ENCODE measurements around the gene CDK13. TPM values are rescaled to one million over a fixed set of nuclear protein-coding genes. Genes with fewer than 3 reads are reported as not detected.

The CDK13 gene
- total RNA-seq, 1 experiment from 2014 or later = 39.2 TPM

- H3K4me1 Mint-ChIP-seq = peaks cover 48% of the 10 kb centered on the region
- ATAC-seq (no peak), DNase-seq (ENCODE audit: low spot score) (no peak)
- H3K27me3 Mint-ChIP-seq (ENCODE audit: low read depth) = no peaks in the 10 kb centered on the region
- H3K9me3 Mint-ChIP-seq = peaks cover 15% of the 10 kb centered on the region
- TF ChIP-seq ZNF121 (CRISPR knock-in tag; IDR thresholded peaks at IDR 0.05) (peak; percentile 79; the same call in 1 of the 2 replicates), KAT7 (CRISPR knock-in tag; IDR thresholded peaks at IDR 0.05; ENCODE audit: borderline replicate concordance) (no peak)
- ChIA-PET POLR2A (no interaction called here), CTCF (no interaction called here)
- peaks cover 19% of the 10 kb centered on the region for H3K36me3 Mint-ChIP-seq
- H3K27ac Mint-ChIP-seq = no peak overlapping the region
- no peak overlapping the region for H3K4me3 Mint-ChIP-seq
These were observed 17.5 kb downstream of the CDK13 start for GRCh38 chr7:39967406-39968161.

DNA sequence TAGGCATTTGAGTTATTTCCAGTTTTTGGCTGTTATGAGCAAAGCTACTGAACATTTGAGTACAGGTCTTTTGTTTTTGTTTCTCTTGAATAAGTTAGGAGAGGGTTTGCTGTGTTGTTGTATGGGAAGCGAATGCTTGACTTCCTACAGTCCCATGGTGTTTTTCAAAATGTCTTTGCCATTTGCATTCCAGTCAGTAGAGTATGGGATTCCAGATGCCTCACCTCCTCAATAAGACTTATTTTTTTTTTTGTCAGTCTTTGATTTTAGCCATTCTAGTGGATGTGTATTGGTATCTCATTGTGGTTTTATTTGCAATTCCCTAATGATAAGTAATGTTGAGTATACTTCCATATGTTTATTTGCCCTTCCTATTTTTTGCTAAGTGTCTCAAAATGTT lies 19.4 kb downstream of the CDK13 start:
- peak overlapping the region; percentile 26; the same call in 1 of the 2 replicates for H3K4me3 Mint-ChIP-seq
- CTCF ChIA-PET = interaction anchor here (1.5 kb wide), 1 partner anchor 23 kb away, joined by 3 read pairs; no protein-coding TSS in a partner anchor
- no peaks in the 10 kb centered on the region for H3K27me3 Mint-ChIP-seq (ENCODE audit: low read depth)
- peak overlapping the region; percentile 95 for H3K27ac Mint-ChIP-seq
- peaks cover 48% of the 10 kb centered on the region for H3K4me1 Mint-ChIP-seq
- H3K9me3 Mint-ChIP-seq = peaks cover 15% of the 10 kb centered on the region
- POLR2A ChIA-PET = interaction anchor here (0.6 to 0.9 kb wide), 2 partner anchors 10 to 16 kb away, joined by 3 to 4 read pairs; no protein-coding TSS in a partner anchor
- ATAC-seq = peak; percentile 71
- peaks cover 18% of the 10 kb centered on the region for H3K36me3 Mint-ChIP-seq
- DNase-seq (ENCODE audit: low spot score) = no peak
- TF ChIP-seq SMAD4 (CRISPR knock-in tag; IDR thresholded peaks at IDR 0.05) = no peak
- no peak for TF ChIP-seq USF1 (CRISPR knock-in tag; IDR thresholded peaks at IDR 0.05)
- TF ChIP-seq FOXP4 (CRISPR knock-in tag; IDR thresholded peaks at IDR 0.05) = no peak
- no peak for TF ChIP-seq ZNF416 (CRISPR knock-in tag; IDR thresholded peaks at IDR 0.05)
- TF ChIP-seq ZNF121 (CRISPR knock-in tag; IDR thresholded peaks at IDR 0.05) = no peak
- no peak for TF ChIP-seq IRF1 (CRISPR knock-in tag; IDR thresholded peaks at IDR 0.05)
- no peak for TF ChIP-seq PRDM15 (CRISPR knock-in tag; IDR thresholded peaks at IDR 0.05)
- no peak for TF ChIP-seq TEAD1 (CRISPR knock-in tag; IDR thresholded peaks at IDR 0.05)
- no peak for TF ChIP-seq ATF3 (CRISPR knock-in tag; conservative IDR thresholded peaks at IDR 0.05)
- TF ChIP-seq RORB (CRISPR knock-in tag; IDR thresholded peaks at IDR 0.05) = no peak
- TF ChIP-seq, protein P1, sequence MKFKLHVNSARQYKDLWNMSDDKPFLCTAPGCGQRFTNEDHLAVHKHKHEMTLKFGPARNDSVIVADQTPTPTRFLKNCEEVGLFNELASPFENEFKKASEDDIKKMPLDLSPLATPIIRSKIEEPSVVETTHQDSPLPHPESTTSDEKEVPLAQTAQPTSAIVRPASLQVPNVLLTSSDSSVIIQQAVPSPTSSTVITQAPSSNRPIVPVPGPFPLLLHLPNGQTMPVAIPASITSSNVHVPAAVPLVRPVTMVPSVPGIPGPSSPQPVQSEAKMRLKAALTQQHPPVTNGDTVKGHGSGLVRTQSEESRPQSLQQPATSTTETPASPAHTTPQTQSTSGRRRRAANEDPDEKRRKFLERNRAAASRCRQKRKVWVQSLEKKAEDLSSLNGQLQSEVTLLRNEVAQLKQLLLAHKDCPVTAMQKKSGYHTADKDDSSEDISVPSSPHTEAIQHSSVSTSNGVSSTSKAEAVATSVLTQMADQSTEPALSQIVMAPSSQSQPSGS (CRISPR knock-in tag; IDR thresholded peaks at IDR 0.05; ENCODE audit: borderline replicate concordance, low read depth) = no peak
- TF ChIP-seq NR1H2 (CRISPR knock-in tag; IDR thresholded peaks at IDR 0.05) = no peak
- TF ChIP-seq, protein P2, sequence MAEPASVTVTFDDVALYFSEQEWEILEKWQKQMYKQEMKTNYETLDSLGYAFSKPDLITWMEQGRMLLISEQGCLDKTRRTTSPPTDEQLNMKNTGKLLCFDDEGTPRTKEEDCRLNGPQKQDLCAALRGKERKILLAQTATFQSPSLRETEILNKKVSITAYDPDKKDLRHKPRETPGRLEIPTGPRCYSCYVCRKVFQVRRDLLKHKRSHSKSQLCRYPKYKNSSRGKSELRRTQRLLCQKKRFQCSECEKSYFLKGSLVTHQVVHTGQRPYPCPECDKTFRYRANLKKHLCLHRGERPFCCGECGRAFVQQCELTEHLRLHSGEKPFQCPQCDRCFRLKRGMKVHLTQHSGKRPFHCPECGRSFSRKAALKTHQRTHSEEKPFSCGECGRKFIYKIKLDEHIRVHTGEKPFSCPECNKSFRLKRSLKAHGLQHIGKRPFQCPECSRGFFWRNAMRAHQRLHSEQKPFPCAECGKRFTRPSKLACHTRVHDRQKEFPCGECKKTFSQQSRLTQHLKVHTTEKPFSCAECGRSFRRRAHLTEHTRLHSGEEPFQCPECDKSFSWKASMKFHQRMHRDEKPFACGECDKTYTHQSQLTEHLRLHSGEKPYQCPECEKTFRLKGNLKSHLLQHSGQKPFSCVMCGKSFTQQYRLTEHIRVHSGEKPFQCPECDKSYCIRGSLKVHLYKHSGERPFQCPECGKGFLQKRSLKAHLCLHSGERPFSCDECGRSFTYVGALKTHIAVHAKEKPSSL (CRISPR knock-in tag; conservative IDR thresholded peaks at IDR 0.05) = no peak
- TF ChIP-seq, protein P3, sequence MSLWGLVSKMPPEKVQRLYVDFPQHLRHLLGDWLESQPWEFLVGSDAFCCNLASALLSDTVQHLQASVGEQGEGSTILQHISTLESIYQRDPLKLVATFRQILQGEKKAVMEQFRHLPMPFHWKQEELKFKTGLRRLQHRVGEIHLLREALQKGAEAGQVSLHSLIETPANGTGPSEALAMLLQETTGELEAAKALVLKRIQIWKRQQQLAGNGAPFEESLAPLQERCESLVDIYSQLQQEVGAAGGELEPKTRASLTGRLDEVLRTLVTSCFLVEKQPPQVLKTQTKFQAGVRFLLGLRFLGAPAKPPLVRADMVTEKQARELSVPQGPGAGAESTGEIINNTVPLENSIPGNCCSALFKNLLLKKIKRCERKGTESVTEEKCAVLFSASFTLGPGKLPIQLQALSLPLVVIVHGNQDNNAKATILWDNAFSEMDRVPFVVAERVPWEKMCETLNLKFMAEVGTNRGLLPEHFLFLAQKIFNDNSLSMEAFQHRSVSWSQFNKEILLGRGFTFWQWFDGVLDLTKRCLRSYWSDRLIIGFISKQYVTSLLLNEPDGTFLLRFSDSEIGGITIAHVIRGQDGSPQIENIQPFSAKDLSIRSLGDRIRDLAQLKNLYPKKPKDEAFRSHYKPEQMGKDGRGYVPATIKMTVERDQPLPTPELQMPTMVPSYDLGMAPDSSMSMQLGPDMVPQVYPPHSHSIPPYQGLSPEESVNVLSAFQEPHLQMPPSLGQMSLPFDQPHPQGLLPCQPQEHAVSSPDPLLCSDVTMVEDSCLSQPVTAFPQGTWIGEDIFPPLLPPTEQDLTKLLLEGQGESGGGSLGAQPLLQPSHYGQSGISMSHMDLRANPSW (CRISPR knock-in tag; conservative IDR thresholded peaks at IDR 0.05; ENCODE audit: low read depth) = no peak
- TF ChIP-seq TEAD4 (CRISPR knock-in tag; IDR thresholded peaks at IDR 0.05) = no peak
- no peak for TF ChIP-seq TCF7 (CRISPR knock-in tag; IDR thresholded peaks at IDR 0.05; ENCODE audit: low read depth)

Data from WTC11 (cell line).